Colonic mucosa (tissue), 4 donors: ENCODE measurements around the gene NME5. TPM values are rescaled to one million over a fixed set of nuclear protein-coding genes. Genes with fewer than 3 reads are reported as not detected.
A peak's percentile ranks its signal among the peaks of the same experiment; 100 is the strongest.

Experiments
- DNase-seq: peaks from one replicate; pipeline ENCODE4 v3.0.0-alpha.2; 2020
- H3K27ac ChIP-seq: fragments of 200-600 bp; one replicate; pipeline ENCODE4 v1.8.0; 2021
- H3K27me3 ChIP-seq: fragments of 200-600 bp; one replicate; pipeline ENCODE4 v1.8.0; 2021
- H3K36me3 ChIP-seq: fragments of 200-600 bp; one replicate; pipeline ENCODE4 v1.8.0; 2021
- H3K4me1 ChIP-seq: fragments of 200-600 bp; one replicate; pipeline ENCODE4 v1.8.0; 2021; ENCODE audit warnings: mild to moderate bottlenecking
- H3K4me3 ChIP-seq: fragments of 200-600 bp; one replicate; pipeline ENCODE4 v1.8.0; 2021
- H3K9ac ChIP-seq, 2 donors: one replicate each; pipeline ENCODE4 v1.7.0; 2013; ENCODE audit warnings: control low read depth in 2 of 2, low read depth in 2 of 2, low read length in 2 of 2
- H3K9me3 ChIP-seq: fragments of 200-600 bp; one replicate; pipeline ENCODE4 v1.8.0; 2021
- intact Hi-C: fragments of 100-400 bp; cut with DNase I; formaldehyde crosslinking; loops from one replicate; pipeline ENCODE4 v1.14.1; 2022
- total RNA-seq, 2 donors: library from RNA; stranded (reverse); fragmentation: NEBNext Ultra II Directional in 1 of 2; extraction: Animal tissue kit (Norgen Biotek cat#: 25700) in 1 of 2; gene quantifications; one replicate each; pipeline ENCODE4 v1.2.1, GENCODE V29; 2021
- TF ChIP-seq, protein P1 (sequence below): fragments of 200-600 bp; IDR thresholded peaks from one replicate; pipeline ENCODE4 v1.8.0; 2022; ENCODE audit warnings: antibody characterized with exemption, mild to moderate bottlenecking
- donor health status: healthy.
- donor health status: DM: no; HTN: no; CAD: no.
- donor health status: DM: no; HTN: no; CAD: no.

Gene NME5, protein sequence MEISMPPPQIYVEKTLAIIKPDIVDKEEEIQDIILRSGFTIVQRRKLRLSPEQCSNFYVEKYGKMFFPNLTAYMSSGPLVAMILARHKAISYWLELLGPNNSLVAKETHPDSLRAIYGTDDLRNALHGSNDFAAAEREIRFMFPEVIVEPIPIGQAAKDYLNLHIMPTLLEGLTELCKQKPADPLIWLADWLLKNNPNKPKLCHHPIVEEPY
- not detected for total RNA-seq

DNA sequence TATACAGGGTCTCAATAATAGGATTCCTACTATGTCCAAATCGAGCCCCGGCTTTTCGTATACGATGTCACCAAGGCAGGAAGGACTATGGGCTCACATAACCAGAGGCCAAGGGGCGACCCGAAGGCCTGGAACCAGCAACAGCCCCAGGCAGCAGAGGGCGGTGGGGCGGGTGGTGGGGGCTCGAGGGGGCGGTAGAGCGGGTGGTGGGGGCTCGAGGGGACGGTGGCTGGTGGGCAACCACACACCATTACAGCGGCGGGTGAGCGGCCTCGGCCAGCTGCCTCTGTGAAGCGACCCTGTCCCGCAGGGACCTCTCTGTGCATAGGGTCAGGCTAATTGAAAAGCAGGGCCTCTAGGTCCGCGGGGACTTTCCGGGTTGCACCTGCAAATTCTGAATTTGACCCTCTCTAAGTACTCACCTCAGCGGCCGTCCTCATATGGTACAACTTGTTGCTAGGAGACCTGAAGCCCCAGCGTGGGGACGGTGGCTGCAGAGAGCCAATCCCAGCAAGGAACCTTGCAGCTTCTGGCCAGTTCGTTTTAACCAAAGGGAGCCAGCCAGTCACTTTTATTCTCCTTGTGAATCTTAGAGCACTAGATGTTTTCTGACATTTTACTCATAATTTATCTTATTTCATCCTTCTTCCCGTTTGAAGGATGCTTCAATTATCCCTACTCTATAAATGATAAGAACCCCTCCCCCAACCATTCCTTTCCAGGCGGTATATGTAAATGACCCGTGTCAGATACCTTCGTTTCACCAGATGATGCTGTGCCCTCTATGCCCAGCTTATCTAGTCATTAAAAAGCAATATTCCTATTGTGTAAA is at the start of gene NME5:
NME5 (minus strand) TSS at position 480 of the 832 bp plus-strand sequence. CDS start 648 bp downstream, outside the sequence.
- H3K4me3 ChIP-seq = peak within 1 kb of the TSS; percentile 40
- H3K9me3 ChIP-seq = no peaks in the 10 kb centered on the region

DNA sequence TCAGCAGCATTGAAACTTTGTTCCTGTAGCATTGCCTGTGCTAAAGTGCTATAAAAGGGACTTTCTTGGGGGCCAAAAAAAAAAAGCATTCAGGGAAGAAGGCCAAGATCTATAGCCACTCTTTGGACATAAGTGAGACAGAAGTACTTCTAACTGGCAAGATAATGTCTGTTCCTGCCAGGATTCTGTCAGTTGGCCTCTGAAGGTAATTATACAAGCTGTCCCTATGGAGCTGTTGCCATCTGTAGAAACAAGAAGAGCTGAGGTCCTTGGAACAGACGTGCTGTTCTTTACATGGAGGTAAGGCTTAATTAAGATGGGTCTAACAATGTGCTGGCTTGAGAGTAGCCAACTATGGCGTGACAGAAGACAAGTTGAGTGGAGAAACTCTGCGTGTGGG is 49.4 kb upstream of the NME5 start:
- H3K36me3 ChIP-seq = no peaks in the 10 kb centered on the region
- intact Hi-C loops = no loop called here
- TF ChIP-seq, protein P1, sequence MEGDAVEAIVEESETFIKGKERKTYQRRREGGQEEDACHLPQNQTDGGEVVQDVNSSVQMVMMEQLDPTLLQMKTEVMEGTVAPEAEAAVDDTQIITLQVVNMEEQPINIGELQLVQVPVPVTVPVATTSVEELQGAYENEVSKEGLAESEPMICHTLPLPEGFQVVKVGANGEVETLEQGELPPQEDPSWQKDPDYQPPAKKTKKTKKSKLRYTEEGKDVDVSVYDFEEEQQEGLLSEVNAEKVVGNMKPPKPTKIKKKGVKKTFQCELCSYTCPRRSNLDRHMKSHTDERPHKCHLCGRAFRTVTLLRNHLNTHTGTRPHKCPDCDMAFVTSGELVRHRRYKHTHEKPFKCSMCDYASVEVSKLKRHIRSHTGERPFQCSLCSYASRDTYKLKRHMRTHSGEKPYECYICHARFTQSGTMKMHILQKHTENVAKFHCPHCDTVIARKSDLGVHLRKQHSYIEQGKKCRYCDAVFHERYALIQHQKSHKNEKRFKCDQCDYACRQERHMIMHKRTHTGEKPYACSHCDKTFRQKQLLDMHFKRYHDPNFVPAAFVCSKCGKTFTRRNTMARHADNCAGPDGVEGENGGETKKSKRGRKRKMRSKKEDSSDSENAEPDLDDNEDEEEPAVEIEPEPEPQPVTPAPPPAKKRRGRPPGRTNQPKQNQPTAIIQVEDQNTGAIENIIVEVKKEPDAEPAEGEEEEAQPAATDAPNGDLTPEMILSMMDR = no peak

More for the DNA sequence above, at the start of gene NME5:
- no peak within 1 kb of the TSS for H3K27ac ChIP-seq
- TF ChIP-seq, protein P1 = no peak
- no peaks in the 10 kb centered on the region for H3K36me3 ChIP-seq
- intact Hi-C loops = no loop called here
- H3K9ac ChIP-seq = peak within 1 kb of the TSS in 1 of 2 donors; percentile 31
- no peaks in the 10 kb centered on the region for H3K4me1 ChIP-seq
- peak; percentile 49 for DNase-seq
- no peaks in the 10 kb centered on the region for H3K27me3 ChIP-seq

DNA sequence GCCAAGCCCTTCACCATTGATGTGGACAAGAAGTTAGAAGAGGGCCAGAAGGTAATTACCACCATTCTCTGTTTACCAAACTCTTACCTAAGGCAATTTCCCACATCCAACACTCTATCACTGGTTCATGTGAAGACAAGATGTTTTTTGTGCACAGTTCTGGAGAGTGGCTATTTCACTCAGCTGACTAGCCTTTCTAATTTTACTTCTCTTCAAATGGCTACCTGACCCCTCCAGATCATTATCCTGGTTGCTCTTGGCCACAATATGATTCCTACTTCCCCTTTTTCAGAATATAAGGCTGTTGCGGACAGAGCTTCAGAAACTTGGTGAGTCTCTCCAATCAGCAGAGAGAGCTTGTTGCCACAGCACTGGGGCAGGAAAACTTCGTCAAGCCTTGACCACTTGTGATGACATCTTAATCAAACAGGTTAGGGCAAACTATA is 46.8 kb upstream of the NME5 start:
- intact Hi-C loops = no loop called here
- H3K4me3 ChIP-seq = no peak overlapping the region
- TF ChIP-seq, protein P1 = no peak
- H3K27me3 ChIP-seq = no peaks in the 10 kb centered on the region
- H3K36me3 ChIP-seq = no peaks in the 10 kb centered on the region
- no peak overlapping the region for H3K27ac ChIP-seq
- DNase-seq = no peak
- H3K9me3 ChIP-seq = no peaks in the 10 kb centered on the region
- H3K4me1 ChIP-seq = no peaks in the 10 kb centered on the region
- H3K9ac ChIP-seq = no peak overlapping the region

More for the DNA sequence above, 49.4 kb upstream of the NME5 start:
- Histone ChIP-seq H3K4me3 (no peak overlapping the region), H3K9ac (no peak overlapping the region), H3K9me3 (no peaks in the 10 kb centered on the region), H3K27me3 (no peaks in the 10 kb centered on the region), H3K4me1 (no peaks in the 10 kb centered on the region), H3K27ac (no peak overlapping the region)
- DNase-seq = no peak

DNA sequence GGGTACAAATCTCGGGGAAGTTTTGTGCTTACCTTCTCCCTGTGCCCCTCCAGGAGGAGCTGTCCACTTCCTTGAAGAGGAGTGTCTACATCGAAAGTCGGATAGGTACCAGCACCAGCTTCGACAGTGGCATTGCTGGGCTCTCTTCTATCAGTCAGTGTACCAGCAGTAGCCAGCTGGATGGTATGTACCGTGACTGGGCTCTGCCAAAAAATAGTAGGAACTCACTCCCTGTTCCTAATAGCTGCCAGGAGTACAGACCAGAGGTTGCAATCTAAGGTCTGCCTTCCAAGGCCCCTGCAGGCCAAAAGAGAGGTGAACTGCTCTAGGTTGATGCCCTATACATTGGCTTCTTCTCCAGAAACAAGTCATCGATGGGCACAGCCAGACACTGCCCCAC is 43.6 kb upstream of the NME5 start:
- Histone ChIP-seq H3K4me3 (no peak overlapping the region), H3K36me3 (no peaks in the 10 kb centered on the region), H3K9me3 (no peaks in the 10 kb centered on the region), H3K27ac (no peak overlapping the region), H3K9ac (no peak overlapping the region), H3K4me1 (peaks cover 5% of the 10 kb centered on the region), H3K27me3 (no peaks in the 10 kb centered on the region)
- TF ChIP-seq, protein P1 = no peak
- intact Hi-C loops = no loop called here
- no peak for DNase-seq

DNA sequence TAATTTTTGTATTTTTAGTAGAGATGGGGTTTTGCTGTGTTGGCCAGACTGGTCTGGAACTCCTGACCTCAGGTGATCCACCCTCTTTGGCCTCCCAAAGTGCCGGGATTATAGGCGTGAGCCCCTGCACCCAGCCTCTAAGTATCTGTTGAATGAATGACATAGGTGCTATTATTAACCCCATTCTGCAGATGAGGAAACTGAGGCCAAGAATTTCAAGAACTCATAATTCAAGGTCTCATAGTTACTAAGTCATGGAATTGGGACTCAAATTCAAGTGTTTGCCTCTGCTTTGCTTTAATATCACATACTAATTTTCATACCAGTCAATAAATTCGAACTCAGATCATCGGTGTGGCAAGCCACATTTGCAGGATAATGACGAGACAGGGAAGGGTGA is 41.6 kb upstream of the NME5 start:
- H3K27ac ChIP-seq = no peak overlapping the region
- H3K4me1 ChIP-seq = peaks cover 8% of the 10 kb centered on the region
- no peaks in the 10 kb centered on the region for H3K36me3 ChIP-seq
- no peak overlapping the region for H3K9ac ChIP-seq
- TF ChIP-seq, protein P1 = no peak
- H3K27me3 ChIP-seq = no peaks in the 10 kb centered on the region
- no peak for DNase-seq
- no peak overlapping the region for H3K4me3 ChIP-seq
- H3K9me3 ChIP-seq = no peaks in the 10 kb centered on the region
- intact Hi-C loops = no loop called here
